PC-9 (cell line): ENCODE data around the gene PARP9. TPM values are rescaled to one million over a fixed set of nuclear protein-coding genes. Genes with fewer than 3 reads are reported as not detected.
A peak's percentile ranks its signal among the peaks of the same experiment; 100 is the strongest.

Source experiments
- BruUV-seq: library from RNA; stranded (reverse); fragments of 400-500 nt; replicated peaks from 2 replicates; lab custom pipeline; 2021; lab: Mats Ljungman, UMichigan
- CTCF ChIA-PET: fragments of 300-600 bp; sonication (Branson Sonifier 250); formaldehyde crosslinking; loops from one replicate; lab custom pipeline; 2022; ENCODE audit warnings: antibody characterized with exemption; lab: Charles Lee
- POLR2A ChIA-PET: fragments of 300-600 bp; sonication (Branson Sonifier 250); formaldehyde crosslinking; loops from one replicate; lab custom pipeline; 2022; ENCODE audit warnings: antibody characterized with exemption; ENCODE audit not compliant: unreplicated experiment; lab: Charles Lee
- DNase-seq, 2 experiments: peaks; one replicate each; pipeline versions ENCODE4 v3.0.0 to v3.0.0-alpha.2; 2015 to 2022; ENCODE audit warnings: mixed read lengths in 1 of 2
- H2AFZ ChIP-seq: fragments of 200-600 bp; sonication (generic); 2 replicates; pipeline ENCODE4 v1.8.1; 2017; ENCODE audit warnings: antibody characterized with exemption
- H3F3A ChIP-seq: fragments of 200-600 bp; sonication (generic); 2 replicates; pipeline ENCODE4 v1.8.1; 2017; ENCODE audit warnings: antibody characterized with exemption, mild to moderate bottlenecking, low read depth; ENCODE audit not compliant: insufficient read depth
- H3K27ac ChIP-seq: fragments of 200-600 bp; sonication (generic); 2 replicates; pipeline ENCODE4 v1.6.1; 2016; ENCODE audit warnings: mixed run types
- H3K27me3 ChIP-seq: fragments of 200-600 bp; sonication (generic); 2 replicates; pipeline ENCODE4 v1.6.1; 2016; ENCODE audit warnings: low read depth, mixed run types; ENCODE audit not compliant: insufficient read depth
- H3K36me3 ChIP-seq: fragments of 200-600 bp; sonication (generic); 2 replicates; pipeline ENCODE4 v1.6.1; 2016; ENCODE audit warnings: low read depth, mixed run types
- H3K4me1 ChIP-seq: fragments of 200-600 bp; sonication (generic); replicated peaks from 2 replicates; pipeline ENCODE4 v1.6.1; 2016; ENCODE audit warnings: mixed run types; ENCODE audit not compliant: insufficient read depth
- H3K4me2 ChIP-seq: fragments of 200-600 bp; sonication (generic); 2 replicates; pipeline ENCODE4 v1.6.1; 2017; ENCODE audit warnings: mixed run types
- H3K4me3 ChIP-seq: fragments of 200-600 bp; sonication (generic); 2 replicates; pipeline ENCODE4 v1.6.1; 2016; ENCODE audit warnings: mixed run types
- H3K79me2 ChIP-seq: fragments of 200-600 bp; sonication (generic); 2 replicates; pipeline ENCODE4 v1.6.1; 2017; ENCODE audit warnings: low read depth, mixed run types
- H3K9me2 ChIP-seq: fragments of 200-600 bp; sonication (generic); 2 replicates; pipeline ENCODE4 v1.8.1; 2017; ENCODE audit warnings: mild to moderate bottlenecking; ENCODE audit not compliant: insufficient read depth
- H3K9me3 ChIP-seq: fragments of 200-600 bp; sonication (generic); 2 replicates; pipeline ENCODE4 v1.8.1; 2016; ENCODE audit warnings: low read depth; ENCODE audit not compliant: insufficient read depth
- H4K20me1 ChIP-seq: fragments of 200-600 bp; sonication (generic); 2 replicates; pipeline ENCODE4 v1.8.1; 2017; ENCODE audit not compliant: insufficient read depth
- EZH2 ChIP-seq: fragments of 200-600 bp; sonication (generic); IDR thresholded peaks from 2 replicates; pipeline ENCODE4 v1.8.0; 2017; ENCODE audit warnings: antibody characterized with exemption, low read depth
- intact Hi-C: fragments of 100-400 bp; cut with micrococcal nuclease; formaldehyde crosslinking; loops from one replicate; pipeline ENCODE4 v1.10.0; 2022; ENCODE audit not compliant: unreplicated experiment
- total RNA-seq: library from RNA; stranded (reverse); gene quantifications from 2 replicates; pipeline ENCODE4 v1.2.3, GENCODE V29; 2021
- TF ChIP-seq, protein P1 (sequence below): fragments of 200-600 bp; sonication (generic); conservative IDR thresholded peaks from 2 replicates; pipeline ENCODE4 v1.6.1; 2017; ENCODE audit warnings: mixed run types, antibody characterized with exemption, mild to moderate bottlenecking, moderate library complexity

The PARP9 gene
- total RNA-seq, 1 experiment from 2014 or later, result 21.1 TPM

GRCh38 chr3:122488262-122488973, 75.7 kb downstream of the PARP9 start:
- Histone ChIP-seq H3K4me3 (no peak overlapping the region), H3K9me3 (no peaks in the 10 kb centered on the region), H3K9me2 (no peaks in the 10 kb centered on the region), H3K27ac (no peak overlapping the region), H3F3A (peaks cover 32% of the 10 kb centered on the region), H3K79me2 (peaks cover 47% of the 10 kb centered on the region), H3K4me2 (no peak overlapping the region), H3K4me1 (peaks cover 13% of the 10 kb centered on the region; the same call in 1 of the 2 replicates), H3K36me3 (peaks cover 19% of the 10 kb centered on the region), H4K20me1 (no peaks in the 10 kb centered on the region), H2AFZ (no peak overlapping the region), H3K27me3 (no peaks in the 10 kb centered on the region)
- POLR2A ChIA-PET, result interaction anchor here (0.6 kb wide), 2 partner anchors 600 to 742 kb away, joined by 3 to 4 read pairs; no protein-coding TSS in a partner anchor
- no TSS peak for BruUV-seq
- intact Hi-C loops, result no loop called here
- DNase-seq, result no peak
- CTCF ChIA-PET, result no interaction called here
- TF ChIP-seq, protein P1, sequence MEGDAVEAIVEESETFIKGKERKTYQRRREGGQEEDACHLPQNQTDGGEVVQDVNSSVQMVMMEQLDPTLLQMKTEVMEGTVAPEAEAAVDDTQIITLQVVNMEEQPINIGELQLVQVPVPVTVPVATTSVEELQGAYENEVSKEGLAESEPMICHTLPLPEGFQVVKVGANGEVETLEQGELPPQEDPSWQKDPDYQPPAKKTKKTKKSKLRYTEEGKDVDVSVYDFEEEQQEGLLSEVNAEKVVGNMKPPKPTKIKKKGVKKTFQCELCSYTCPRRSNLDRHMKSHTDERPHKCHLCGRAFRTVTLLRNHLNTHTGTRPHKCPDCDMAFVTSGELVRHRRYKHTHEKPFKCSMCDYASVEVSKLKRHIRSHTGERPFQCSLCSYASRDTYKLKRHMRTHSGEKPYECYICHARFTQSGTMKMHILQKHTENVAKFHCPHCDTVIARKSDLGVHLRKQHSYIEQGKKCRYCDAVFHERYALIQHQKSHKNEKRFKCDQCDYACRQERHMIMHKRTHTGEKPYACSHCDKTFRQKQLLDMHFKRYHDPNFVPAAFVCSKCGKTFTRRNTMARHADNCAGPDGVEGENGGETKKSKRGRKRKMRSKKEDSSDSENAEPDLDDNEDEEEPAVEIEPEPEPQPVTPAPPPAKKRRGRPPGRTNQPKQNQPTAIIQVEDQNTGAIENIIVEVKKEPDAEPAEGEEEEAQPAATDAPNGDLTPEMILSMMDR, result no peak
- TF ChIP-seq EZH2, result no peak

GRCh38 chr3:122484985-122485384, 79.1 kb downstream of the PARP9 start:
- no TSS peak for BruUV-seq
- Histone ChIP-seq H4K20me1 (0 out of 2 replicates have a peak, but pooled peaks cover 4% of the 10 kb centered on the region), H2AFZ (no peak overlapping the region), H3K79me2 (peaks cover 60% of the 10 kb centered on the region), H3K4me3 (no peak overlapping the region), H3K36me3 (0 out of 2 replicates have a peak, but pooled peaks cover 5% of the 10 kb centered on the region), H3K27me3 (no peaks in the 10 kb centered on the region), H3K9me2 (no peaks in the 10 kb centered on the region), H3K4me2 (no peak overlapping the region), H3K27ac (peak overlapping the region; percentile 37), H3K4me1 (peaks cover 25% of the 10 kb centered on the region), H3F3A (peaks cover 43% of the 10 kb centered on the region), H3K9me3 (no peaks in the 10 kb centered on the region; the same call in 1 of the 2 replicates)
- TF ChIP-seq, protein P1, result no peak
- no peak for TF ChIP-seq EZH2
- ChIA-PET CTCF (no interaction called here), POLR2A (interaction anchor here (0.6 to 0.8 kb wide), 6 partner anchors 25 to 491 kb away, joined by 3 to 5 read pairs (median 4); no protein-coding TSS in a partner anchor)
- peak; percentile 43 to 46 for DNase-seq
- intact Hi-C loops, result no loop called here

DNA sequence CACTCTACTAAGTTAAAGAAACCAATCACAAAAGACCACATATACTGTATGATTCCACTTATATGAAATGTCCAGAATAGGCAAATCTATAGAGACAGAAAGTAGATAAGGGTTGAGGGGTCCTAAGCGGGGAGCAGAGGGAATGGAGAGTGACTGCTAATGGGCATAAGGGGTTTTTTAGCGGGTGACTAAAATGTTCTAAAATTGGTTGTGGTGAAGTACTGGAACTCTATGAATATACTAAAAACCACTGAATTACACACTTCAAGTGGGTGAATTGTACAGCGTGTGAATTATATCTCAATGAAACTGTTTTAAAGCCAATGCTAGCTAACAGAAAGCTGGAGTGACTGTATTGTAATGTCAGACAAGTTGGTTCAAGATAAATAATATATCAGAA, 82.7 kb downstream of the PARP9 start:
- H4K20me1 ChIP-seq, result peaks cover 4% of the 10 kb centered on the region; the same call in 1 of the 2 replicates

More for the DNA sequence above, 82.7 kb downstream of the PARP9 start:
- DNase-seq, result no peak
- H3K4me1 ChIP-seq, result peaks cover 25% of the 10 kb centered on the region
- H3K27ac ChIP-seq, result no peak overlapping the region
- H3K36me3 ChIP-seq, result peaks cover 5% of the 10 kb centered on the region; the same call in 1 of the 2 replicates
- H3F3A ChIP-seq, result peaks cover 37% of the 10 kb centered on the region
- no peaks in the 10 kb centered on the region; the same call in 1 of the 2 replicates for H3K9me3 ChIP-seq
- intact Hi-C loops, result no loop called here
- POLR2A ChIA-PET, result no interaction called here
- peaks cover 83% of the 10 kb centered on the region for H3K79me2 ChIP-seq
- no peaks in the 10 kb centered on the region; the same call in 1 of the 2 replicates for H3K9me2 ChIP-seq
- H3K27me3 ChIP-seq, result no peaks in the 10 kb centered on the region
- no peak overlapping the region for H3K4me2 ChIP-seq
- no peak overlapping the region for H3K4me3 ChIP-seq
- no TSS peak for BruUV-seq
- H2AFZ ChIP-seq, result no peak overlapping the region
- TF ChIP-seq EZH2, result no peak
- TF ChIP-seq, protein P1, result no peak
- CTCF ChIA-PET, result no interaction called here

Other genes with a start within 250 kb of the PARP9 start
- 16.8 and 18.0 TPM in 2 replicates for gene CSTA, start 239.1 kb downstream of the PARP9 start, total RNA-seq
- gene MIX23, start 181.1 kb downstream of the PARP9 start, total RNA-seq, result 44.8 and 63.6 TPM in 2 replicates
- 36.8 and 41.0 TPM in 2 replicates for gene FAM162A, start 180.1 kb downstream of the PARP9 start, total RNA-seq
- 4.5 and 5.8 TPM in 2 replicates for gene WDR5B, start 148.2 kb downstream of the PARP9 start, total RNA-seq
- gene KPNA1, start 49.4 kb downstream of the PARP9 start, total RNA-seq, result 78.2 and 89.2 TPM in 2 replicates
- 30.0 and 41.7 TPM in 2 replicates for gene DTX3L, start within 50 bp of the PARP9 start, total RNA-seq
- 0.07 and 0.13 TPM in 2 replicates for gene PARP15, start 13.3 kb upstream of the PARP9 start, total RNA-seq
- 31.6 and 33.3 TPM in 2 replicates for gene PARP14, start 116.5 kb upstream of the PARP9 start, total RNA-seq
- gene HSPBAP1, start 229.5 kb upstream of the PARP9 start, total RNA-seq, result 8.9 and 10.9 TPM in 2 replicates
- gene SLC49A4, start 230.8 kb upstream of the PARP9 start, total RNA-seq, result 24.0 and 28.1 TPM in 2 replicates